PC-3 (cell line): ENCODE data around the gene SHROOM3. TPM values are rescaled to one million over a fixed set of nuclear protein-coding genes. Genes with fewer than 3 reads are reported as not detected.

Source experiments
- ATAC-seq: fragments of 200-7000 bp; cut with Tn5 transposase; 2 replicates; pipeline ENCODE4 v1.9.1; 2020; ENCODE audit warnings: mild to moderate bottlenecking, moderate library complexity
- BruUV-seq: library from RNA; stranded (reverse); fragments of 400-500 nt; replicated peaks from 2 replicates; lab custom pipeline; 2021; lab: Mats Ljungman, UMichigan
- CTCF ChIA-PET: fragments of 300-600 bp; sonication (Branson Sonifier 250); formaldehyde crosslinking; loops from one replicate; lab custom pipeline; 2022; ENCODE audit warnings: antibody characterized with exemption; lab: Charles Lee
- POLR2A ChIA-PET: fragments of 300-600 bp; sonication (Branson Sonifier 250); formaldehyde crosslinking; loops from one replicate; lab custom pipeline; 2022; ENCODE audit warnings: antibody characterized with exemption; ENCODE audit not compliant: unreplicated experiment; lab: Charles Lee
- DNase-seq: peaks from one replicate; pipeline ENCODE4 v3.0.0-alpha.2; 2015
- H2AFZ ChIP-seq: fragments of 300-600 bp; sonication (generic); 2 replicates; pipeline ENCODE4 v1.6.0; 2016; ENCODE audit warnings: antibody characterized with exemption, low read length
- H3F3A ChIP-seq: fragments of 300-600 bp; sonication (generic); one replicate; pipeline ENCODE4 v1.6.0; 2017; ENCODE audit warnings: antibody characterized with exemption, low read length, control low read depth, mild to moderate bottlenecking; ENCODE audit not compliant: unreplicated experiment
- H3K27ac ChIP-seq: fragments of 300-600 bp; sonication (generic); 2 replicates; pipeline ENCODE4 v1.5.1; 2016; ENCODE audit warnings: mild to moderate bottlenecking, low read length
- H3K27me3 ChIP-seq: fragments of 300-600 bp; sonication (generic); 2 replicates; pipeline ENCODE4 v1.6.1; 2016; ENCODE audit warnings: low read length, mixed read lengths
- H3K36me3 ChIP-seq: fragments of 300-600 bp; sonication (generic); 2 replicates; pipeline ENCODE4 v1.6.1; 2016; ENCODE audit warnings: low read depth, mixed run types, low read length, mixed read lengths
- H3K4me1 ChIP-seq: fragments of 300-600 bp; sonication (generic); 2 replicates; pipeline ENCODE4 v1.5.1; 2016; ENCODE audit warnings: low read length; ENCODE audit not compliant: insufficient read depth
- H3K4me2 ChIP-seq: fragments of 300-600 bp; sonication (generic); 2 replicates; pipeline ENCODE4 v1.6.0; 2016; ENCODE audit warnings: low read length
- H3K4me3 ChIP-seq: fragments of 300-600 bp; sonication (generic); 2 replicates; pipeline ENCODE4 v1.5.1; 2016; ENCODE audit warnings: mild to moderate bottlenecking, low read length, mixed read lengths
- H3K79me2 ChIP-seq: fragments of 300-600 bp; sonication (generic); 2 replicates; pipeline ENCODE4 v1.6.1; 2017; ENCODE audit warnings: low read length, mixed read lengths
- H3K9ac ChIP-seq: fragments of 300-600 bp; sonication (generic); 2 replicates; pipeline ENCODE4 v1.6.0; 2016; ENCODE audit warnings: mild to moderate bottlenecking, low read length
- H3K9me2 ChIP-seq: fragments of 300-600 bp; sonication (generic); replicated peaks from 2 replicates; pipeline ENCODE4 v1.6.1; 2016; ENCODE audit warnings: mixed run types, low read length, mixed read lengths
- H3K9me3 ChIP-seq: fragments of 300-600 bp; sonication (generic); 2 replicates; pipeline ENCODE4 v1.6.1; 2016; ENCODE audit warnings: low read length, mixed read lengths
- H4K20me1 ChIP-seq: fragments of 300-600 bp; sonication (generic); 2 replicates; pipeline ENCODE4 v1.6.1; 2016; ENCODE audit warnings: low read length, mixed read lengths
- CTCF ChIP-seq: fragments of 300-600 bp; sonication (generic); conservative IDR thresholded peaks from 2 replicates; pipeline ENCODE4 v1.5.1; 2017; ENCODE audit warnings: antibody characterized with exemption, low read depth, mild to moderate bottlenecking, low read length
- EZH2 ChIP-seq: fragments of 300-600 bp; sonication (generic); IDR thresholded peaks from one replicate; pipeline ENCODE4 v1.6.1; 2017; ENCODE audit warnings: antibody characterized with exemption, mild to moderate bottlenecking, low read length; ENCODE audit not compliant: unreplicated experiment
- EZH2phosphoT487 ChIP-seq: fragments of 300-600 bp; sonication (generic); IDR thresholded peaks from 2 replicates; pipeline ENCODE4 v1.6.1; 2018; ENCODE audit warnings: mild to moderate bottlenecking, antibody characterized with exemption, low read length, borderline replicate concordance
- intact Hi-C: fragments of 100-400 bp; cut with micrococcal nuclease; formaldehyde crosslinking; loops from 2 replicates; pipeline ENCODE4 v1.9.0; 2023
- total RNA-seq: library from RNA; depleted of rRNA; stranded (reverse); fragments of >200 nt; gene quantifications from 2 replicates; pipeline ENCODE4 v1.2.3, GENCODE V29; 2014

SHROOM3 gene
- total RNA-seq, 1 experiment from 2014 or later = 27.8 TPM

GRCh38 chr4:76476571-76476970, 41.5 kb downstream of the SHROOM3 start:
- Histone ChIP-seq H3K27me3 (no peaks in the 10 kb centered on the region), H3K36me3 (no peaks in the 10 kb centered on the region), H3F3A (no peaks in the 10 kb centered on the region), H3K79me2 (no peaks in the 10 kb centered on the region), H3K4me2 (no peak overlapping the region), H3K9me2 (no peaks in the 10 kb centered on the region), H2AFZ (no peak overlapping the region), H3K4me3 (no peak overlapping the region), H3K9me3 (no peaks in the 10 kb centered on the region), H3K27ac (no peak overlapping the region), H3K4me1 (no peaks in the 10 kb centered on the region), H4K20me1 (no peaks in the 10 kb centered on the region), H3K9ac (no peak overlapping the region)
- TF ChIP-seq CTCF = no peak
- no peak for TF ChIP-seq EZH2phosphoT487
- TF ChIP-seq EZH2 = no peak
- CTCF ChIA-PET = no interaction called here
- intact Hi-C loops = no loop called here
- ATAC-seq (no peak), DNase-seq (no peak)
- POLR2A ChIA-PET = no interaction called here
- no TSS peak for BruUV-seq

GRCh38 chr4:76484654-76485053, 49.6 kb downstream of the SHROOM3 start:
- intact Hi-C loops = no loop called here
- DNase-seq = no peak
- Histone ChIP-seq H3K79me2 (no peaks in the 10 kb centered on the region), H3K9me2 (no peaks in the 10 kb centered on the region), H3K4me2 (no peak overlapping the region), H3K27me3 (no peaks in the 10 kb centered on the region), H3K9me3 (no peaks in the 10 kb centered on the region), H4K20me1 (no peaks in the 10 kb centered on the region), H3K9ac (no peak overlapping the region), H3F3A (peaks cover 4% of the 10 kb centered on the region), H3K4me3 (no peak overlapping the region), H2AFZ (no peak overlapping the region), H3K27ac (no peak overlapping the region), H3K36me3 (no peaks in the 10 kb centered on the region), H3K4me1 (peaks cover 3% of the 10 kb centered on the region; the same call in 1 of the 2 replicates)
- CTCF ChIA-PET = no interaction called here
- TF ChIP-seq EZH2 (no peak), CTCF (no peak), EZH2phosphoT487 (no peak)
- BruUV-seq = no TSS peak
- POLR2A ChIA-PET = no interaction called here
- ATAC-seq = no peak

GRCh38 chr4:76485450-76485849, 50.4 kb downstream of the SHROOM3 start:
- intact Hi-C loops = no loop called here
- Histone ChIP-seq H3K4me1 (peaks cover 3% of the 10 kb centered on the region; the same call in 1 of the 2 replicates), H3K79me2 (no peaks in the 10 kb centered on the region), H3K9me3 (no peaks in the 10 kb centered on the region), H3K9me2 (no peaks in the 10 kb centered on the region), H4K20me1 (no peaks in the 10 kb centered on the region), H3K27me3 (no peaks in the 10 kb centered on the region), H3F3A (peaks cover 4% of the 10 kb centered on the region), H3K36me3 (no peaks in the 10 kb centered on the region), H3K4me3 (no peak overlapping the region), H2AFZ (no peak overlapping the region), H3K4me2 (peak overlapping the region; percentile 30; the same call in 1 of the 2 replicates), H3K9ac (no peak overlapping the region), H3K27ac (no peak overlapping the region)
- peak; percentile 90 for ATAC-seq
- ChIA-PET CTCF (no interaction called here), POLR2A (no interaction called here)
- peak; percentile 69 for DNase-seq
- BruUV-seq = no TSS peak
- TF ChIP-seq CTCF = no peak
- no peak for TF ChIP-seq EZH2
- no peak for TF ChIP-seq EZH2phosphoT487
